Colonic mucosa (tissue), 4 donors: ENCODE data around the gene MAN1A2. TPM values are rescaled to one million over a fixed set of nuclear protein-coding genes. Genes with fewer than 3 reads are reported as not detected.

Experiments
- DNase-seq: peaks from one replicate; pipeline ENCODE4 v3.0.0-alpha.2; 2020
- H3K27ac ChIP-seq: fragments of 200-600 bp; one replicate; pipeline ENCODE4 v1.8.0; 2021
- H3K27me3 ChIP-seq: fragments of 200-600 bp; one replicate; pipeline ENCODE4 v1.8.0; 2021
- H3K36me3 ChIP-seq: fragments of 200-600 bp; one replicate; pipeline ENCODE4 v1.8.0; 2021
- H3K4me1 ChIP-seq: fragments of 200-600 bp; one replicate; pipeline ENCODE4 v1.8.0; 2021; ENCODE audit warnings: mild to moderate bottlenecking
- H3K4me3 ChIP-seq: fragments of 200-600 bp; one replicate; pipeline ENCODE4 v1.8.0; 2021
- H3K9ac ChIP-seq, 2 donors: one replicate each; pipeline ENCODE4 v1.7.0; 2013; ENCODE audit warnings: control low read depth in 2 of 2, low read depth in 2 of 2, low read length in 2 of 2
- H3K9me3 ChIP-seq: fragments of 200-600 bp; one replicate; pipeline ENCODE4 v1.8.0; 2021
- CTCF ChIP-seq: fragments of 200-600 bp; IDR thresholded peaks from one replicate; pipeline ENCODE4 v1.8.0; 2022; ENCODE audit warnings: antibody characterized with exemption, mild to moderate bottlenecking
- intact Hi-C: fragments of 100-400 bp; cut with DNase I; formaldehyde crosslinking; loops from one replicate; pipeline ENCODE4 v1.14.1; 2022
- total RNA-seq, 2 donors: library from RNA; stranded (reverse); fragmentation: NEBNext Ultra II Directional in 1 of 2; extraction: Animal tissue kit (Norgen Biotek cat#: 25700) in 1 of 2; gene quantifications; one replicate each; pipeline ENCODE4 v1.2.1, GENCODE V29; 2021
- donor health status: healthy.
- donor health status: DM: no; HTN: no; CAD: no.
- donor health status: DM: no; HTN: no; CAD: no.

Gene MAN1A2
- total RNA-seq, 2 donors from 2014 or later, result 27.9 to 35.7 TPM

GRCh38 chr1:117493906-117494305 lies 126.7 kb downstream of the MAN1A2 start:
- no peak for DNase-seq
- intact Hi-C loops, result no loop called here
- Histone ChIP-seq H3K27me3 (no peaks in the 10 kb centered on the region), H3K36me3 (no peaks in the 10 kb centered on the region), H3K9me3 (no peaks in the 10 kb centered on the region), H3K4me1 (no peaks in the 10 kb centered on the region), H3K4me3 (no peak overlapping the region), H3K27ac (no peak overlapping the region), H3K9ac (no peak overlapping the region)
- no peak for TF ChIP-seq CTCF

GRCh38 chr1:117495068-117495467 lies 127.8 kb downstream of the MAN1A2 start:
- Histone ChIP-seq H3K27ac (no peak overlapping the region), H3K9ac (no peak overlapping the region), H3K4me1 (no peaks in the 10 kb centered on the region), H3K36me3 (no peaks in the 10 kb centered on the region), H3K4me3 (no peak overlapping the region), H3K27me3 (no peaks in the 10 kb centered on the region), H3K9me3 (no peaks in the 10 kb centered on the region)
- TF ChIP-seq CTCF, result no peak
- intact Hi-C loops, result no loop called here
- DNase-seq, result no peak

GRCh38 chr1:117499071-117499470 lies 131.8 kb downstream of the MAN1A2 start:
- intact Hi-C loops, result no loop called here

GRCh38 chr1:117500584-117500983 lies 133.3 kb downstream of the MAN1A2 start:
- no peak overlapping the region for H3K27ac ChIP-seq
- no peak overlapping the region for H3K9ac ChIP-seq
- H3K36me3 ChIP-seq, result no peaks in the 10 kb centered on the region
- no peak overlapping the region for H3K4me3 ChIP-seq
- no peak for TF ChIP-seq CTCF
- DNase-seq, result no peak
- H3K27me3 ChIP-seq, result no peaks in the 10 kb centered on the region
- no peaks in the 10 kb centered on the region for H3K9me3 ChIP-seq
- H3K4me1 ChIP-seq, result no peaks in the 10 kb centered on the region
- intact Hi-C loops, result no loop called here

More at GRCh38 chr1:117499071-117499470, 131.8 kb downstream of the MAN1A2 start:
- TF ChIP-seq CTCF, result no peak
- Histone ChIP-seq H3K36me3 (no peaks in the 10 kb centered on the region), H3K4me3 (no peak overlapping the region), H3K9me3 (no peaks in the 10 kb centered on the region), H3K4me1 (no peaks in the 10 kb centered on the region), H3K27me3 (no peaks in the 10 kb centered on the region), H3K27ac (no peak overlapping the region), H3K9ac (no peak overlapping the region)
- DNase-seq, result no peak

GRCh38 chr1:117501281-117501680 lies 134.0 kb downstream of the MAN1A2 start:
- Histone ChIP-seq H3K9me3 (no peaks in the 10 kb centered on the region), H3K4me3 (no peak overlapping the region), H3K9ac (no peak overlapping the region), H3K36me3 (no peaks in the 10 kb centered on the region), H3K4me1 (no peaks in the 10 kb centered on the region), H3K27ac (no peak overlapping the region), H3K27me3 (no peaks in the 10 kb centered on the region)
- no peak for TF ChIP-seq CTCF
- intact Hi-C loops, result no loop called here
- DNase-seq, result no peak

- Histone ChIP-seq H3K36me3 (no peaks in the 10 kb centered on the region), H3K27ac (no peak overlapping the region), H3K9me3 (no peaks in the 10 kb centered on the region), H3K27me3 (no peaks in the 10 kb centered on the region), H3K9ac (no peak overlapping the region), H3K4me1 (no peaks in the 10 kb centered on the region), H3K4me3 (no peak overlapping the region)
- intact Hi-C loops, result loop anchor here (5.0 kb wide), 1 partner anchor 386 kb away; no protein-coding TSS in a partner anchor
- no peak for DNase-seq
- TF ChIP-seq CTCF, result no peak
Measured at GRCh38 chr1:117511273-117511672, 144.0 kb downstream of the MAN1A2 start.
